ENCODE results near the gene MROH2A.

- TF ChIP-seq POLR2A (IDR thresholded peaks at IDR 0.05) (no peak), CTCF (IDR thresholded peaks at IDR 0.05) (no peak)
These were observed 73.9 kb downstream of the MROH2A start for GRCh38 chr2:233852056-233852455.
